Activated naive CD8-positive, alpha-beta T cell treated with anti-CD3 and anti-CD28 coated beads for 36 hours (primary cell): ENCODE data around the gene AUTS2. TPM values are rescaled to one million over a fixed set of nuclear protein-coding genes. Genes with fewer than 3 reads are reported as not detected.

Source experiments
- DNase-seq: peaks from one replicate; pipeline ENCODE4 v3.0.0; 2021
- H3K27ac Mint-ChIP-seq: one replicate; pipeline ENCODE4 v1.8.0; 2022; ENCODE audit warnings: mild to moderate bottlenecking, moderate library complexity, mixed read lengths
- H3K27me3 Mint-ChIP-seq: one replicate; pipeline ENCODE4 v1.8.0; 2022; ENCODE audit warnings: mild to moderate bottlenecking, mixed read lengths
- H3K36me3 Mint-ChIP-seq: one replicate; pipeline ENCODE4 v1.8.0; 2021; ENCODE audit warnings: mild to moderate bottlenecking, mixed read lengths
- H3K4me1 Mint-ChIP-seq: one replicate; pipeline ENCODE4 v1.8.0; 2021; ENCODE audit warnings: mixed read lengths
- H3K4me3 Mint-ChIP-seq: one replicate; pipeline ENCODE4 v1.8.0; 2022; ENCODE audit warnings: mild to moderate bottlenecking, moderate library complexity, mixed read lengths
- H3K9me3 Mint-ChIP-seq: one replicate; pipeline ENCODE4 v1.8.0; 2022; ENCODE audit warnings: mixed read lengths
- total RNA-seq, 2 experiments: library from RNA; stranded (reverse); gene quantifications; one replicate each; pipeline ENCODE4 v1.2.3, GENCODE V29; 2021

Gene AUTS2
- total RNA-seq, 2 experiments from 2014 or later, result 0.58 to 0.78 TPM

DNA sequence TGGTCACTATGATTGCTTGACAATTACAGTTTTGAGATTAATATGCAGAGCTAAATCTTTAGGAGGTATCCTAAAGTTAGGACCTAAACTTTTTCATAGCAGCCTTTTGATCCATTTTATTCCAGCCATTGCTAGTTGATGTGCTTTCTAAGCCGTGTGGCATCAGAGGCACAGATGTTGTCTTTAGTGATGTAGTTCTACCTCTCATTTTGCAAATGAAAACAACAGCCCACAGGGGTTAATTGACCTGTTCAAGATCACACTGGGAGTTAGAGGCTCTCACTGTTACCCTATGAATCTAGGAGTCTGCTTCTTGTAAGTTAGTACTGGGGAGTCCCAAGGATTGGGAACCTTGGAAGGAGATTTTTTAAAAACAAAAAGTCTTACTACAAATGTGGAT, 10.6 kb downstream of the AUTS2 start:
- no peak for DNase-seq
- Mint-ChIP-seq H3K27me3 (peaks cover 32% of the 10 kb centered on the region), H3K9me3 (no peaks in the 10 kb centered on the region), H3K36me3 (no peaks in the 10 kb centered on the region), H3K4me3 (no peak overlapping the region), H3K4me1 (no peaks in the 10 kb centered on the region), H3K27ac (no peak overlapping the region)

DNA sequence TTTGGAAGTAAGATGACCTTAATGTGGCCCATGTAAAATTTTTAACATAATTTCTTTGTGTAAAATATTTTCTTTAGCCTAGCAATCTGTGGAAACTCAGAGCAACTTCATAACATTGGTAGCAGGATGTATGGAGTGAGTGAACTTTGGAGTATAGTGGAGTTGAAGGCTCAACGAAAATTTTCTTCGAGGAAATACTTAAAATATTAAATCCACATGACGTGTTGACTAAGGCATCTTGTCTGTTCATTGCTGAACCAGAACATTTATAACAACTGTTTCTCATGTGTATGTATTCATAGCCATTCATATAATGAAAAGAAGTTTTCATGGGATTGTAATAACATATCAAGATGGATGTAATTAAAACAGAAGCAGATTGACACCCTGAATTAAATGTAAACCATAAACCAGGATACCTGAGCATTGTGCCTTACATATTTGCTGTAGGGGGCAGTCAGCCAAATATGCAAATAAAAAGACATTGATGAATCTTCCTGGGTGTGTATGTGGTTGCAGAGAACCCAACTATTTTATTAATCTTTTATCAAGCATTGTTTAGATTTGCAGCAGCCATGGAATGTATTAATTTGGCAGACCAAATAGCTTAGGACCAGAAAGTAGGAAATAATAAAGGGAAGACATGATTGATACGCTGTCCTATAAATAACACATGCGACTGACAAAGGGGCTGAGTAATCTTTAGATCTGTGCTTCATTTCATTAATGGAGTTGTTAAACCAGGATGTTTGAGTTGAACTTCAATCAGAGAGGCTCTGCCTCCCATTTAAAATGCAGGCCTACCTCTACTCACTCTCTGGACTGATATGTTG, 11.5 kb downstream of the AUTS2 start:
- no peaks in the 10 kb centered on the region for H3K36me3 Mint-ChIP-seq
- H3K4me1 Mint-ChIP-seq, result no peaks in the 10 kb centered on the region
- no peak overlapping the region for H3K4me3 Mint-ChIP-seq
- peaks cover 36% of the 10 kb centered on the region for H3K27me3 Mint-ChIP-seq
- no peak for DNase-seq
- no peak overlapping the region for H3K27ac Mint-ChIP-seq
- no peaks in the 10 kb centered on the region for H3K9me3 Mint-ChIP-seq

DNA sequence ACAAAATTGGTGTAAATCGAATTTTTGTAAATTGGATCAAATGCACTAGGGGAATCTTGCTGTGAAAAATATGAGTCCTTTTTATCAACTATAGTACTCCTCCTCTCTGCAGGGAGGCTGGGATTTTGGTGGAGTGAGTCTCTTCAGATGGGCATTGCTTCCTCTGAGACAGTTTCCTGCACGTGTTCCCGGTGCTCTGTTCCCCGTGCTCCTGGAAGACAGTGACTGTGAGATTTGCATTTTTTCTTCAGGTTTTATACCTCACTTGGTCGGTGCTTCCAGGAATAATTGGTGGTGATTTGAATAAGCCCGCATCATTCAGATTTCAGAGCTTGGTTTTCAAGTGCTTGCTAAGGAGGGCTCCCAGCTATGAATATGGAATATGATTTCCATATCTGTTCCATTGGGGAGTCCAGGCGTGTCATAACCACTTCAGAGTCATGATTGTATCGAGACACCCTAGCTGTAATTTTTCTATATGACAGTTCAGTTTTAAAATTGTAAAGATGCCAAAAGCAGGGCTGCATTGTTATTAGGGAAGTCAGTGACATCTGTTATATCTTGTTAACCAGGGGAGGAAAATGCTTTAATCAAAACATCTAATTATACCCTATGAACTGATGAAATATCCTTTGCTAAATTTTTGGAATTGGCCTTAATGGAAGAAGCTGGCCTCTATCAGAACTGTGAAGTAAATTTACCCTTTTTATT, 12.3 kb downstream of the AUTS2 start:
- DNase-seq, result no peak
- Mint-ChIP-seq H3K27ac (no peak overlapping the region), H3K4me3 (no peak overlapping the region), H3K27me3 (peaks cover 36% of the 10 kb centered on the region), H3K4me1 (no peaks in the 10 kb centered on the region), H3K9me3 (no peaks in the 10 kb centered on the region), H3K36me3 (no peaks in the 10 kb centered on the region)

DNA sequence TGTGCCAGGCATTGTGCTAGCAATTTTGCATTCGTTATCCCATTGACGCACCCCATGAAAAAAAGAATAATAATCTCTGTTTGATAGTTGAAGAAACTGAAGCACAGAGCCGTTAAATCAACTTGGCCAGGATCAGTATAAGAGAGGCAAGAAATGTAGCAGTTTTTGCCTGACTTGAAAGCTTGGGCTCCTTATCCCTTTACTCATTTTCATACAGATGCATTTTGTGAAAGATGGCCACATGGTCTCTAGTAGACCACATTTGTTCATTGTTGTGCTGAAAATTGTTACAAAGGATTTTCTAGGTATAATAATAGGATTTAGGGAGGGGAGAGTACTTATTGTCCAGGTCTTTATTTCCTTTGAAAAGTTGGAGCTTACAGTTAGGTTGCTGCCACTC, 14.7 kb downstream of the AUTS2 start:
- Mint-ChIP-seq H3K27me3 (peaks cover 38% of the 10 kb centered on the region), H3K27ac (no peak overlapping the region), H3K36me3 (no peaks in the 10 kb centered on the region), H3K9me3 (no peaks in the 10 kb centered on the region), H3K4me1 (no peaks in the 10 kb centered on the region), H3K4me3 (no peak overlapping the region)
- no peak for DNase-seq

DNA sequence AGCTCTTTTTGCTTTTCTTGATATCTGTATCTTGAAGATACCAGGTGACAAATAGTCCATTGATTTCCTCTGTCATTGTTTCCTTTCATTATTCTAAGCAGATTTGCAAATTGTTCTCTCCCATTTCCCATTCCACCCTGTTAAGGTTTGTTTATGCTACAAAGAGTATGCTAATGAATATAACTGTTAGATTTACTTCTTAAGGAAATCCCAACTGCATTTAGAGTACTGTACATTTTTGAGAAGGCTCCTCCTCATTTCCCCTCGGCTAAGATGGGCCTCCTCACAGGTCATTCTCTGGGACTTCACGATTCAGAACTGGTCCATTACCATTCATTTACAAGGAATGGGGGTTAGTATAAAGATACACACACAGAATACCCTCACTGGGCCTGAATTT, 15.6 kb downstream of the AUTS2 start:
- Mint-ChIP-seq H3K27me3 (peaks cover 29% of the 10 kb centered on the region), H3K36me3 (no peaks in the 10 kb centered on the region), H3K9me3 (no peaks in the 10 kb centered on the region), H3K4me3 (no peak overlapping the region), H3K4me1 (no peaks in the 10 kb centered on the region), H3K27ac (no peak overlapping the region)
- no peak for DNase-seq

DNA sequence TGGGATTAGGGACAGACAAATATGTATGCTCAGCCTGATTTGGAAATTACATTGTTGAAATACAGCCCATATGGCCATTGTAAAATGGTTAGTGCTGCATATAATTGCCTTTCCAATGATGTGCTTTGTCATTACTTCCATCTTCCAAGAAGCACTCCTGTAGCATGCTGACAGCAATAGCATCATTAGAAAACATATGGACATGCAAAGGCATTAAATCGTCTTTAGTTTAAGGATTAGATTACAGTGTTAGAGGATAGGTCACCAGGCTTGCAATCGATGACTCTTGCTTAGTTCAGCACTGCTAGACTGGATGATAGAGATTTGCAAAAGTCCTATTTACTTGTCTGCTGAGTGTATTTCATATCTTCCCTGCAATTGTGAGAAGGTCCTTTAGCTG, 17.4 kb downstream of the AUTS2 start:
- H3K4me3 Mint-ChIP-seq, result no peak overlapping the region
- no peak for DNase-seq
- H3K27me3 Mint-ChIP-seq, result peaks cover 23% of the 10 kb centered on the region
- H3K9me3 Mint-ChIP-seq, result no peaks in the 10 kb centered on the region
- no peak overlapping the region for H3K27ac Mint-ChIP-seq
- H3K4me1 Mint-ChIP-seq, result peaks cover 2% of the 10 kb centered on the region
- H3K36me3 Mint-ChIP-seq, result no peaks in the 10 kb centered on the region

DNA sequence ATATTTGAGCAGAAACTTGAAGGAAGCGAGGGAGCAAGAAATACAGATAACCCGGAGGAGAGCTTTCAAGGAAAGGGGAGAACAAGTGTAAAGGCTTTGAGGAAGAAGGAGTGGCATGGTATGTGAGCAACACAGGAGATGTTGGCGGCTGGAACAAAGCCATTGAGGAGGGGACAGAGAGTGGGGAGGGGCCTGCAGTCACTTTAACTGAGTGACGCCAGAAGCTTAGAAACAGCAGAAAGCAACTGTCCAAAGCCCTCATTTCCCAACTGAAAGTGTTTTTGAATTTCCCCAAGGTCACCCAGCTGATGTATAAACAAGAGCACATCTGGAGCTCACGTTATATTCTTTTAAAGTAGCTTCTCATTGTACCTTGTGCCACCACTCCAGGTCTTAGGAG, 19.1 kb downstream of the AUTS2 start:
- no peak overlapping the region for H3K27ac Mint-ChIP-seq
- no peaks in the 10 kb centered on the region for H3K36me3 Mint-ChIP-seq
- H3K4me1 Mint-ChIP-seq, result peaks cover 2% of the 10 kb centered on the region
- no peak overlapping the region for H3K4me3 Mint-ChIP-seq
- no peak for DNase-seq
- no peaks in the 10 kb centered on the region for H3K9me3 Mint-ChIP-seq
- peaks cover 22% of the 10 kb centered on the region for H3K27me3 Mint-ChIP-seq

DNA sequence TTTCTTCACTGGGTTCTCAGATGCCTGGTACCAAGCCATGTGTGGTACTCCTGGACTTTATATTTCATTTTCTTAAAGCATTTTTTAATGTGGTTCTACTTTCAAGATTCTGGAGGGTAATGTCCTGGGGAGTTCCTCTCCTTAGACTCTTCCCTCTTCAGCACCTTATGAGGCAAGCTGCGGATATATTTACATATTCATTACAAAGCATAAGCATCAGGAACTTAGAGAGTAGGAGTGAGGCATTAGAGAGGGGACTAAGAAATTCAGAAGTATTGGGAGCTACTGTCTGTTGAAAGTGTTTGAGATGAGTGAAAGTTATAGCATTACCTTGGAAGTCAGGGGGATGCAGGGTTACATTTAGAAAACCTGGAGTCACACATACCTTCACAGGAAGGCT, 20.8 kb downstream of the AUTS2 start:
- no peak overlapping the region for H3K27ac Mint-ChIP-seq
- H3K4me3 Mint-ChIP-seq, result no peak overlapping the region
- H3K4me1 Mint-ChIP-seq, result peaks cover 2% of the 10 kb centered on the region
- no peaks in the 10 kb centered on the region for H3K9me3 Mint-ChIP-seq
- no peak for DNase-seq
- peaks cover 11% of the 10 kb centered on the region for H3K27me3 Mint-ChIP-seq
- H3K36me3 Mint-ChIP-seq, result no peaks in the 10 kb centered on the region

DNA sequence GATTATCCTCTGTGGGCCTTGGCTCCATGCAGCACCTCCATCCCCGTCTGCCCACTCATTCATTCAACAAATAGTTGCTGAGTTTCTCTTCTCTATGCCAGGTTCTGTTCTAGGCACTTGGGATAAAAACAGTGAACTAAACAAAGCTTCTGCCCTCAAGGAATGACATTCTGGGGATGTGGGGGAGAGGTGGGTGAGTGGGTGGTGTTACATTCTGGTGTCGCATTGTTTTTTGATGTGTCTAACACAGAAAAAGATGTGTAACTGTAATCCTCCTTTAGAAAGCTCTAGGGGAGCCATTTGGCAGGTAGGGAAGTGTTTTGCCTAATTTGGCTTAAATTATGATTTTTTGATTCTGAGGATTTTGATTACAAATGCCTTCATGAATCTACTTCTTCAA, 21.4 kb downstream of the AUTS2 start:
- H3K36me3 Mint-ChIP-seq, result no peaks in the 10 kb centered on the region
- no peak overlapping the region for H3K27ac Mint-ChIP-seq
- peaks cover 2% of the 10 kb centered on the region for H3K4me1 Mint-ChIP-seq
- no peak for DNase-seq
- peaks cover 8% of the 10 kb centered on the region for H3K27me3 Mint-ChIP-seq
- H3K4me3 Mint-ChIP-seq, result no peak overlapping the region
- H3K9me3 Mint-ChIP-seq, result no peaks in the 10 kb centered on the region

DNA sequence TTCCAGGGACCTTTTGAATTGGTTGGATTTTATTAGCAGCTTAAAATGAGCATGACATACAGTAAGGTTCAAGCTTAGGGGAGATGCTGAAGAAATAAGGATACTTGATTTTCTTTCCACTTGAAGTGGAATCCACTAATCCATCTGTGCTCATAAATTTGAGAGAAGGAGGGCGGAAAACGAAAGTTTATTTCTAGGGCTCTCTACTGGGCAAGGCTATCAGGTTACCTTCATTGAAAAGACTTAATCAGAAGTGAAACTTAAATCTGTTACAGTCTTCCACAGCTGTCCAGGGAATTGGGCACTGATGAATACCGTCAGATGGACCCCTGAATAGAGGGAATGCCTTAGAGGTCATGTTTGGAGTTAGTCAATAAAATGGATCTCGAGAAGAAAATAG, 21.8 kb downstream of the AUTS2 start:
- H3K9me3 Mint-ChIP-seq, result no peaks in the 10 kb centered on the region
- H3K4me1 Mint-ChIP-seq, result peaks cover 2% of the 10 kb centered on the region
- H3K4me3 Mint-ChIP-seq, result no peak overlapping the region
- H3K36me3 Mint-ChIP-seq, result no peaks in the 10 kb centered on the region
- DNase-seq, result no peak
- H3K27ac Mint-ChIP-seq, result no peak overlapping the region
- H3K27me3 Mint-ChIP-seq, result peaks cover 9% of the 10 kb centered on the region

DNA sequence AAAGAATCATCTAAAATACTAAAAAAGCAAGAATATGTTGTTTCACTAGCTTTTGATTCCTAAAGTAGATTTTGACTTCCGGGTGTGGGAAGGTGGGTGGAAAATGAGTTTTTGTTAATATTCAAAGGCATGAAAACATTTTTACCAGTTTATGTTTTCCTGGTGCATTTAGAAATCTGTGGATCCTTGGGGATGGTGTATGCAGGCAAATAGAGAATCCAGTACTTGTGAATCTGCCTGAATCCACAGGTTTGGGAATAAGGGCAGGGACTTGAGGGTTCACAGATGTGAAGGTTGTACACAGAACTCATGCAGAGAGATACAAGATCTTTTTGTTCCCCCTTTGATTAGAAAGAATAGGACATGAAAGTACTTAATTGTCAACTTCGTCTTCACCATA, 22.4 kb downstream of the AUTS2 start:
- Mint-ChIP-seq H3K36me3 (no peaks in the 10 kb centered on the region), H3K4me3 (no peak overlapping the region), H3K4me1 (peaks cover 2% of the 10 kb centered on the region), H3K27me3 (peaks cover 13% of the 10 kb centered on the region), H3K9me3 (no peaks in the 10 kb centered on the region), H3K27ac (no peak overlapping the region)
- no peak for DNase-seq

DNA sequence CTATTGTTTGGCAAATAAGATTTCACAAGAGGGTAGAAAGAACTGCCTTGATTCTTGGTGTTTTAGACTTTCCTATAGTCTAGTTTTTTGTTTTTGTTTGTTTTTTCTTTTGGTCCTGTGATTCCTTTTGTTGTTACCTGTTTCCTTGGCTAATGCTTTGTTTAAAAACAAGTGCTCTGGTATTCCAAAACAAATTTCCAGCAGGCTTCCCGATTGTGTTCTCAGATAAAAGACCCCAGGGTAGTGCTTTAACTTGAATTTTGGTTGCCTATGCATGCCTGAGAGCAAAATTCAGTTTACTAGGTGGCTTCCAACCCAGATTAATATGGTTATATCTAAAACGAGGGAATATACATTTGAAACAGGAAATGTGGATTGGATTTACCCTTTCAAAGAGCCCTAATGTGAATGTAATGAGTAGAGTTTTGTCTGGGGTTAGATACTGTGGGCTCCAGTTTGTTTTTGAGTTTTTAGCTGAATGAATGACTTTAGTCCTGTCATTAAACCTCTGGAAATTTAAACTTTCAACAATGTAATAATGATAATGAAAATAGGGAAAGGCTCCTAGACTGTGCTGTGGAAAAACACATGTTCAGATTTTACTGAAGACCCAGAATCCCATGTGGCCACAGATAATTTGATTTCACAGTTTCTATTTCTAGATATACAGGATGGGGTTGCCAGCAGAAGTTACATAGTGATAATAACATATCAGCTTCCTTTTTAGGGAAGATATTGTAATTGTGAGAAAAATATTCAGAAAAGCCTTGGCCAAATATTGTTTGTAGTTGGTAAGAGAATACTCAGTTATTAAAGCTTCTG, 23.9 kb downstream of the AUTS2 start:
- H3K36me3 Mint-ChIP-seq, result no peaks in the 10 kb centered on the region
- no peak overlapping the region for H3K27ac Mint-ChIP-seq
- peaks cover 11% of the 10 kb centered on the region for H3K27me3 Mint-ChIP-seq
- no peaks in the 10 kb centered on the region for H3K9me3 Mint-ChIP-seq
- peaks cover 2% of the 10 kb centered on the region for H3K4me1 Mint-ChIP-seq
- no peak overlapping the region for H3K4me3 Mint-ChIP-seq
- DNase-seq, result no peak

DNA sequence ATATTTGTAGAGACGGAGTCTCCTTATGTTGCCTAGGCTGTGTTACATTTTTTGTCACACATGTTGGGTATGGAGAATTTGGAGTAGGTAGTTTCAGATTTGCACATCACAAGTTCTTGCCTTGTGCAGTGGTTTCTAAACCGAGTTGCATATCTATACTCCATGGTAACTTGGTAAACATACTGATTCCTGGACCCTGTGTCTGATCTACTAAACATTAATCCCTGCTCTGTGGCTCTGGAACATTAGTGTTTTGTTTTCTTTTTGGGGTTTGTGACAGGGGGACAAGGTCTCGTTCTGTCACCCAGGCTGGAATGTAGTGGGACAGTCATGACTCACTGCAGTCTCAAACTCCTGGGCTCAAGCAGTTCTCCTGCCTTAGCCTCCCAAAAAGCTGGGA, 24.7 kb downstream of the AUTS2 start:
- Mint-ChIP-seq H3K27ac (no peak overlapping the region), H3K36me3 (no peaks in the 10 kb centered on the region), H3K9me3 (no peaks in the 10 kb centered on the region), H3K27me3 (peaks cover 11% of the 10 kb centered on the region), H3K4me1 (peaks cover 2% of the 10 kb centered on the region), H3K4me3 (no peak overlapping the region)
- DNase-seq, result no peak

DNA sequence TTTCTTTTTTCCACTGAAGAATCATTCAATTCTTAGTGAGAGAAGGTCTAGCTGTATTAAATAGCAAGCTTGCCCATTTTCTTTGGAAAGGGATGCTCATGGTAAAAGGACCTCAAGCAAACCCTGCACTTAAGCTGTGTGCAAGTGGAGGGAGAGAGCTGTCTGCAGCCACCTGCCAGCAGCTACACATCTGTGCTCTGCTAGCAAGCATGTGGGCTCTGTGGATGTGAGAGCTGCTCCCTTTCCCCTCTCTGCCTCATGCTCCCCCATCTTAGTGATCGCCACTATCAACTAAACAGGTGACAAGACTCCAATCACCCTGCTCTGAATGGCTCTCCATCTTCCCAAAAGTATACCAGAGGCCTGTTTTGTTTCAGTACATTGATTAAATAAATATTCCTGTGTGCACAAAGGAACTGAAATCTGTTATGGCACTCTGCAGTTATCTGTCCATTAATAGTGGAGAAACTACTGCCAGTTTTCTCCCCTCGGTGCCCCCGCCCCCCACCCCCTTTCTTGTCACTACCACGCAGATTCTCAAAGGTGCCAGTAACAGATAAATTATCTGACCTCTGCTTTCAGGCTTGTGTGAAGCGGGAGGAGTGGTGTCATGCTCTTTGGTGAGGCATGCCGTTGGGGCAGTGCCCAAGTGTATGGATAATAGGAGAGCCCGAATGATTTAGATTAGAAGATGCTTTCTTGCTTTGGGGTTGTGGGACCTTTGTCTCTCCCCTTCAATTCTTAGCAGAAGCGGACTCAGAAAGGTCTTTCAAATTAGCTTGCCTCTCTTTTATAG, 26.4 kb downstream of the AUTS2 start:
- no peak for DNase-seq
- H3K4me3 Mint-ChIP-seq, result no peak overlapping the region
- peaks cover 17% of the 10 kb centered on the region for H3K27me3 Mint-ChIP-seq
- no peak overlapping the region for H3K27ac Mint-ChIP-seq
- peaks cover under 1% of the 10 kb centered on the region for H3K4me1 Mint-ChIP-seq
- H3K9me3 Mint-ChIP-seq, result no peaks in the 10 kb centered on the region
- no peaks in the 10 kb centered on the region for H3K36me3 Mint-ChIP-seq

DNA sequence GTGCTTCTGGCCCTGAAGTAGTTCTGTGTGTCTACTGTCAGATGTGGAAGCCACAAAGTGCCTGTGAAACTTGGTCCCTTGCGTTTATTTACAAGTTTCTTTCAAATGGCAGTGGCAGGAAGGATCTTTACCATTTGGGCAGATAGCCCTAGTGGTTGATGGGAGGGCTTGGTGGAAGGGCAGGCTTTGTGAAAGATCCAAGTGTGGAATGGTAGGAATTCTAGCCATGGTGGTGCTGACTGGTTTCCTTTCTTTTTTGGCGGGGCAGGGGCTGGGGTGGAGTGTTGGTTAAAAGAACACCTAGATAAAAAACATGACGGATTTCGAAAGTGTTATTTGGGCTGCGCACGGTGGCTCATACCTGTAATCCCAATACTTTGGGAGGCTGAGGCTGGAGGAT, 27.0 kb downstream of the AUTS2 start:
- Mint-ChIP-seq H3K4me1 (no peaks in the 10 kb centered on the region), H3K4me3 (no peak overlapping the region), H3K36me3 (no peaks in the 10 kb centered on the region), H3K27me3 (peaks cover 15% of the 10 kb centered on the region), H3K27ac (no peak overlapping the region), H3K9me3 (no peaks in the 10 kb centered on the region)
- no peak for DNase-seq
